HepG2 (cell line): ENCODE results near the gene SPATC1L. TPM values are rescaled to one million over a fixed set of nuclear protein-coding genes. Genes with fewer than 3 reads are reported as not detected.

Experiments used
- ATAC-seq: fragments of 200-7000 bp; cut with Tn5 transposase; 3 replicates; pipeline ENCODE4 v1.9.1; 2020; ENCODE audit warnings: mild to moderate bottlenecking, moderate library complexity
- BruUV-seq: library from RNA; stranded (reverse); fragments of 400-500 nt; replicated peaks from 2 replicates; lab custom pipeline; 2021; lab: Mats Ljungman, UMichigan
- CTCF ChIA-PET: fragments of 300-600 bp; formaldehyde crosslinking; extraction: SDS; loops from one replicate; lab custom pipeline; 2021; ENCODE audit warnings: low total read pairs, inconsistent platforms, low intra/inter-chr PET ratio; lab: Yijun Ruan, JAX
- POLR2A ChIA-PET: fragments of 350-600 bp; sonication (Branson Sonifier 250); formaldehyde crosslinking; loops from one replicate; lab custom pipeline; 2020; ENCODE audit warnings: antibody characterized with exemption, inconsistent platforms; lab: Yijun Ruan, JAX
- DNase-seq: peaks from one replicate; pipeline ENCODE4 v3.0.0-alpha.2; 2015; ENCODE audit warnings: low spot score
- FAIRE-seq: peaks from 3 replicates; lab custom pipeline; 2011; peaks lifted over from hg19 to GRCh38; lab: Jason Lieb, UNC
- H2AFZ ChIP-seq: one replicate; pipeline ENCODE4 v1.6.1; 2011; ENCODE audit warnings: low read length, inconsistent platforms
- H3K27ac ChIP-seq: fragments of 300-600 bp; 3 replicates; pipeline ENCODE4 v1.8.0; 2011; ENCODE audit warnings: mixed run types, mild to moderate bottlenecking, mixed read lengths, low read length, inconsistent platforms; ENCODE audit not compliant: insufficient read depth; ENCODE audit errors: extremely low read length
- H3K27me3 ChIP-seq, 2 experiments: fragments of 200-600 bp in 1 of 2; 2 replicates in 1 of 2; 3 replicates in 1 of 2; pipeline versions ENCODE4 v1.6.0 to v1.8.0; 2011; ENCODE audit warnings: low read length in 2 of 2, mild to moderate bottlenecking in 2 of 2, moderate library complexity in 2 of 2, inconsistent platforms in 1 of 2; ENCODE audit not compliant: insufficient read depth in 2 of 2, control insufficient read depth in 1 of 2
- H3K36me3 ChIP-seq, 2 experiments: fragments of 200-600 bp in 1 of 2; replicated peaks in 1 of 2; 2 replicates in 1 of 2; 3 replicates in 1 of 2; pipeline versions ENCODE4 v1.5.1 to v1.8.0; 2011; ENCODE audit warnings: low read length in 2 of 2, inconsistent platforms in 1 of 2; ENCODE audit not compliant: insufficient read depth in 2 of 2, control insufficient read depth in 1 of 2
- H3K4me1 ChIP-seq: 2 replicates; pipeline ENCODE4 v1.5.1; 2012; ENCODE audit warnings: low read length, inconsistent platforms; ENCODE audit not compliant: insufficient read depth
- H3K4me2 ChIP-seq: 2 replicates; pipeline ENCODE4 v1.6.0; 2011; ENCODE audit warnings: low read depth, low read length, inconsistent platforms
- H3K4me3 ChIP-seq, 3 experiments: fragments of 200-600 bp in 1 of 3; sonication (generic), shearing (Covaris generic) in 1 of 3; replicated peaks in 1 of 3; 2 replicates each; pipeline ENCODE4 v1.5.1; 2011 to 2016; ENCODE audit warnings: low read length in 3 of 3, inconsistent platforms in 2 of 3, low read depth in 2 of 3, mild to moderate bottlenecking in 2 of 3, control low read depth in 1 of 3, mixed read lengths in 1 of 3; ENCODE audit not compliant: insufficient read depth in 1 of 3
- H3K79me2 ChIP-seq: one replicate; pipeline ENCODE4 v1.6.1; 2011; ENCODE audit warnings: low read length, inconsistent platforms; ENCODE audit not compliant: insufficient read depth
- H3K9ac ChIP-seq: 2 replicates; pipeline ENCODE4 v1.6.0; 2011; ENCODE audit warnings: mild to moderate bottlenecking, low read depth, low read length, inconsistent platforms; ENCODE audit not compliant: insufficient read depth
- H3K9me3 ChIP-seq: 2 replicates; pipeline ENCODE4 v1.5.1; 2012; ENCODE audit warnings: mild to moderate bottlenecking, low read length
- H4K20me1 ChIP-seq: 2 replicates; pipeline ENCODE4 v1.6.0; 2011; ENCODE audit warnings: inconsistent platforms, mild to moderate bottlenecking, low read length, moderate library complexity; ENCODE audit not compliant: insufficient read depth
- ZHX2 ChIP-seq, 2 experiments: sonication (generic) in 1 of 2; formaldehyde crosslinking in 1 of 2; IDR thresholded peaks; 2 replicates each; pipeline versions ENCODE4 v1.6.1 to v1.9.0; 2014 to 2022; ENCODE audit warnings: antibody characterized with exemption in 1 of 2, borderline replicate concordance in 1 of 2, inconsistent platforms in 1 of 2, low read depth in 1 of 2, missing genetic modification reagents in 1 of 2
- ZNF781 ChIP-seq: sonication (generic); formaldehyde crosslinking; IDR thresholded peaks from 2 replicates; pipeline ENCODE4 v1.5.1; 2020; ENCODE audit warnings: borderline replicate concordance, mild to moderate bottlenecking, missing genetic modification reagents; ENCODE audit errors: not compliant biosample characterization
- WGBS: methylation state at CpG from one replicate; pipeline ENCODE4 v1.1.6; 2017; ENCODE audit warnings: low lambda C conversion rate; 5-methylcytosine and 5-hydroxymethylcytosine counted together
- in situ Hi-C: cut with HindIII; loops from 2 replicates; pipeline ENCODE4 v1.10.0; 2017; ENCODE audit warnings: low pct_unique_long_range_greater_than_20kb; ENCODE audit not compliant: extremely low pct_ligation_motif_present
- intact Hi-C: fragments of 100-400 bp; cut with micrococcal nuclease; formaldehyde crosslinking; loops from one replicate; pipeline ENCODE4 v1.10.0; 2022; ENCODE audit not compliant: unreplicated experiment
- polyA plus RNA-seq, 8 experiments: library from polyadenylated mRNA; depleted of rRNA in 3 of 8; stranded (reverse) in 7 of 8; unstranded in 1 of 8; fragments of >200 nt; fragmentation: Illumina TruSeq in 4 of 8; extraction: Trizol in 4 of 8; gene quantifications; 2 replicates each; pipeline versions ENCODE4 v1.2.1 to v1.2.3, GENCODE V29; 2011 to 2016; ENCODE audit warnings: low read depth in 4 of 8, missing spikeins in 1 of 8, mixed read lengths in 1 of 8; ENCODE audit not compliant: insufficient read depth in 1 of 8
- total RNA-seq, 5 experiments: library from RNA; depleted of rRNA; stranded (reverse); fragments of >200 nt; fragmentation: Illumina TruSeq; extraction: Trizol; gene quantifications; 2 replicates each; pipeline ENCODE4 v1.2.3, GENCODE V29; 2016; ENCODE audit warnings: low read depth in 1 of 5
- TF ChIP-seq, protein P1 (sequence below): sonication (generic); formaldehyde crosslinking; IDR thresholded peaks from 2 replicates; pipeline ENCODE4 v1.5.0; 2020; ENCODE audit warnings: missing genetic modification reagents
- TF ChIP-seq, protein P2 (sequence below): sonication (generic); formaldehyde crosslinking; IDR thresholded peaks from 2 replicates; pipeline ENCODE4 v1.4.0; 2020; ENCODE audit warnings: missing genetic modification reagents, mild to moderate bottlenecking, borderline replicate concordance

SPATC1L gene
- total and polyA plus RNA-seq, 2 of the 13 experiments (the other 11 are each of a cell fraction or from before 2014, with no cell fraction given): 1.4 to 3.3 TPM

DNA sequence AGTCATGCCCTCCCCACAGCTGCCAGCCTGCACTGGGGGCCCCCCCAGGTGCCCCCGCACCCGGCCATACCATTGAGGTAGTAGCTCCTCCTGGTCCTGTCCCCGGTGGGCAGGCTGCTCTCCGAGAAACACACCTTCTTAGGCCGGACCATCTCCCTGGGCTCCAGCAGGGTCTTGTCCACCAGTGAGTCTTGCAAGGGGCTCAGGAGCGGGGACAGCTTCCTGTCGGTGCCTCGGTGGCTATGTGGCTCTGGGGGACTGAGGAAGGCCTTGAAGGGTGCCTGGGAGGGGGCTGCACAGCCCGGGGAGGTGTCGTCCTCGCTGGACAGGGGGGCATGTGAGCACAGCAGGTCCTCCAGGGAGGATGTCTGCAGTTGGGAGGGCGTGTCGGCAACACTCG lies 16.0 kb downstream of the SPATC1L start:
- ChIA-PET POLR2A (no interaction called here), CTCF (no interaction called here)
- 65% methylated on average over 5 of the region's 14 CpGs for WGBS
- FAIRE-seq (no peak), DNase-seq (no peak), ATAC-seq (no peak)
- no peak overlapping the region for H3K4me2 ChIP-seq
- no peak overlapping the region for H3K9ac ChIP-seq
- no peak overlapping the region for H3K27ac ChIP-seq
- H3K4me3 ChIP-seq: no peak overlapping the region
- TF ChIP-seq ZNF781 (no peak), ZHX2 (IDR thresholded peaks at IDR 0.05; ENCODE audit: low read depth) (no peak), ZHX2 (CRISPR knock-in tag; IDR thresholded peaks at IDR 0.05; ENCODE audit: borderline replicate concordance) (no peak)
- TF ChIP-seq, protein P1, sequence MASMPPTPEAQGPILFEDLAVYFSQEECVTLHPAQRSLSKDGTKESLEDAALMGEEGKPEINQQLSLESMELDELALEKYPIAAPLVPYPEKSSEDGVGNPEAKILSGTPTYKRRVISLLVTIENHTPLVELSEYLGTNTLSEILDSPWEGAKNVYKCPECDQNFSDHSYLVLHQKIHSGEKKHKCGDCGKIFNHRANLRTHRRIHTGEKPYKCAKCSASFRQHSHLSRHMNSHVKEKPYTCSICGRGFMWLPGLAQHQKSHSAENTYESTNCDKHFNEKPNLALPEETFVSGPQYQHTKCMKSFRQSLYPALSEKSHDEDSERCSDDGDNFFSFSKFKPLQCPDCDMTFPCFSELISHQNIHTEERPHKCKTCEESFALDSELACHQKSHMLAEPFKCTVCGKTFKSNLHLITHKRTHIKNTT (CRISPR knock-in tag): no peak
- TF ChIP-seq, protein P2, sequence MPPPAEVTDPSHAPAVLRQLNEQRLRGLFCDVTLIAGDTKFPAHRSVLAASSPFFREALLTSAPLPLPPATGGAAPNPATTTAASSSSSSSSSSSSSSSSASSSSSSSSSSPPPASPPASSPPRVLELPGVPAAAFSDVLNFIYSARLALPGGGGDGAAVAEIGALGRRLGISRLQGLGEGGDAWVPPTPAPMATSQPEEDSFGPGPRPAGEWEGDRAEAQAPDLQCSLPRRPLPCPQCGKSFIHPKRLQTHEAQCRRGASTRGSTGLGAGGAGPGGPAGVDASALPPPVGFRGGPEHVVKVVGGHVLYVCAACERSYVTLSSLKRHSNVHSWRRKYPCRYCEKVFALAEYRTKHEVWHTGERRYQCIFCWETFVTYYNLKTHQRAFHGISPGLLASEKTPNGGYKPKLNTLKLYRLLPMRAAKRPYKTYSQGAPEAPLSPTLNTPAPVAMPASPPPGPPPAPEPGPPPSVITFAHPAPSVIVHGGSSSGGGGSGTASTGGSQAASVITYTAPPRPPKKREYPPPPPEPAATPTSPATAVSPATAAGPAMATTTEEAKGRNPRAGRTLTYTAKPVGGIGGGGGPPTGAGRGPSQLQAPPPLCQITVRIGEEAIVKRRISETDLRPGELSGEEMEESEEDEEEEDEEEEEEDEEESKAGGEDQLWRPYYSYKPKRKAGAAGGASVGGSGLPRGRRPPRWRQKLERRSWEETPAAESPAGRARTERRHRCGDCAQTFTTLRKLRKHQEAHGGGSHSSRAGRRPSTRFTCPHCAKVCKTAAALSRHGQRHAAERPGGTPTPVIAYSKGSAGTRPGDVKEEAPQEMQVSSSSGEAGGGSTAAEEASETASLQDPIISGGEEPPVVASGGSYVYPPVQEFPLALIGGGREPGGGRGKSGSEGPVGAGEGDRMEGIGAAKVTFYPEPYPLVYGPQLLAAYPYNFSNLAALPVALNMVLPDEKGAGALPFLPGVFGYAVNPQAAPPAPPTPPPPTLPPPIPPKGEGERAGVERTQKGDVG (CRISPR knock-in tag): no peak
- no peak overlapping the region for H2AFZ ChIP-seq
- H4K20me1 ChIP-seq: no peaks in the 10 kb centered on the region
- no peaks in the 10 kb centered on the region for H3K9me3 ChIP-seq
- in situ Hi-C loops (no loop called here), intact Hi-C loops (no loop called here)
- no peaks in the 10 kb centered on the region for H3K4me1 ChIP-seq
- H3K27me3 ChIP-seq: no peaks in the 10 kb centered on the region; a peak in 1 of 5 replicates
- no peaks in the 10 kb centered on the region for H3K79me2 ChIP-seq
- H3K36me3 ChIP-seq: no peaks in the 10 kb centered on the region
- no TSS peak for BruUV-seq
